CD4-positive, alpha-beta T cell treated with Interleukin-1 beta for 1 hour (primary cell): Measurements from ENCODE around the gene RCC2.
A peak's percentile ranks its signal among the peaks of the same experiment; 100 is the strongest.
"Not testable (repeated sequence)": the region's sequence is repeated elsewhere in the genome, so short reads cannot be mapped to it uniquely, and the experiment has no call there.

Source experiments
- DNase-seq, 2 donors: peaks; one replicate each; pipeline ENCODE4 v3.0.0-alpha.2; 2020 to 2022

The RCC2 gene

GRCh38 chr1:17439250-17440073 is at the start of gene RCC2:
TSS of gene RCC2 (minus strand) at chr1:17439677. CDS start at chr1:17438514, 1,163 bp downstream.
- peak; percentile 76 to 79 for DNase-seq

- no peak for DNase-seq
Measured at GRCh38 chr1:17486242-17486641, 46.8 kb upstream of the RCC2 start.

GRCh38 chr1:17485281-17485680 is 45.8 kb upstream of the RCC2 start:
- no peak for DNase-seq

- not testable (repeated sequence) for DNase-seq
Measured at GRCh38 chr1:17481981-17482380, 42.5 kb upstream of the RCC2 start.

- DNase-seq: no peak
Measured at GRCh38 chr1:17480846-17481245, 41.4 kb upstream of the RCC2 start.

GRCh38 chr1:17475752-17476151 is 36.3 kb upstream of the RCC2 start:
- no peak for DNase-seq

GRCh38 chr1:17474836-17475555 is 35.5 kb upstream of the RCC2 start:
- not testable (repeated sequence) for DNase-seq

- DNase-seq: no peak
Measured at GRCh38 chr1:17472814-17473213, 33.3 kb upstream of the RCC2 start.

- no peak for DNase-seq
Measured at GRCh38 chr1:17471393-17471792, 31.9 kb upstream of the RCC2 start.

- no peak for DNase-seq
Measured at GRCh38 chr1:17470021-17470799, 30.7 kb upstream of the RCC2 start.

GRCh38 chr1:17468357-17469265 is 29.1 kb upstream of the RCC2 start:
- not testable (repeated sequence) for DNase-seq

- no peak for DNase-seq
Measured at GRCh38 chr1:17466359-17466758, 26.9 kb upstream of the RCC2 start.

- DNase-seq: no peak
Measured at GRCh38 chr1:17465228-17465627, 25.8 kb upstream of the RCC2 start.

- no peak for DNase-seq
Measured at GRCh38 chr1:17463991-17464390, 24.5 kb upstream of the RCC2 start.

- no peak for DNase-seq
Measured at GRCh38 chr1:17462669-17463068, 23.2 kb upstream of the RCC2 start.

GRCh38 chr1:17460219-17460618 is 20.7 kb upstream of the RCC2 start:
- DNase-seq: no peak

GRCh38 chr1:17458794-17459193 is 19.3 kb upstream of the RCC2 start:
- no peak for DNase-seq

GRCh38 chr1:17452686-17453085 is 13.2 kb upstream of the RCC2 start:
- no peak for DNase-seq

- DNase-seq: not testable (repeated sequence)
Measured at GRCh38 chr1:17452203-17452602, 12.7 kb upstream of the RCC2 start.

- no peak for DNase-seq
Measured at GRCh38 chr1:17451731-17452130, 12.3 kb upstream of the RCC2 start.

GRCh38 chr1:17447501-17447992 is 8.1 kb upstream of the RCC2 start:
- no peak for DNase-seq

GRCh38 chr1:17442841-17443240 is 3.4 kb upstream of the RCC2 start:
- DNase-seq: no peak
